ENCODE measurements around the gene ZFHX3. TPM values are rescaled to one million over a fixed set of nuclear protein-coding genes. Genes with fewer than 3 reads are reported as not detected.
A peak's percentile ranks its signal among the peaks of the same experiment; 100 is the strongest.

ZFHX3 gene
- polyA plus RNA-seq, 1 donor from 2014 or later, result 26.4 TPM

GRCh38 chr16:72786606-72787005 lies 261.3 kb downstream of the ZFHX3 start:
- Histone ChIP-seq H4K20me1 (ENCODE audit: insufficient read depth) (no peaks in the 10 kb centered on the region), H3K4me2 (ENCODE audit: low read length) (peak overlapping the region; percentile 38), H3K4me3 (ENCODE audit: low read length) (peak overlapping the region; percentile 59), H3F3A (ENCODE audit: insufficient read depth, low read length, poor library complexity, severe bottlenecking) (peaks cover 10% of the 10 kb centered on the region), H3K36me3 (ENCODE audit: insufficient read depth, low read length) (peaks cover 34% of the 10 kb centered on the region), H3K9me3 (ENCODE audit: low read length) (no peaks in the 10 kb centered on the region), H3K27me3 (ENCODE audit: insufficient read depth, low read depth, low read length) (no peaks in the 10 kb centered on the region), H3K9ac (ENCODE audit: low read length) (peak overlapping the region; percentile 74), H3K79me2 (replicated peaks; ENCODE audit: insufficient read depth, low read length) (peaks cover 91% of the 10 kb centered on the region), H3K27ac (ENCODE audit: low read length) (peak overlapping the region; percentile 93), H3K9me2 (ENCODE audit: insufficient read depth, low read length) (no peaks in the 10 kb centered on the region), H2AFZ (ENCODE audit: low read depth, low read length) (no peak overlapping the region)
- TF ChIP-seq MXI1 (conservative IDR thresholded peaks at IDR 0.05; ENCODE audit: poor library complexity, severe bottlenecking) (no peak), RAD21 (conservative IDR thresholded peaks at IDR 0.05) (no peak), CTCF (IDR thresholded peaks at IDR 0.05; ENCODE audit: poor library complexity, severe bottlenecking) (no peak), POLR2AphosphoS5 (IDR thresholded peaks at IDR 0.05) (no peak), TAF1 (IDR thresholded peaks at IDR 0.05; ENCODE audit: low read depth) (no peak), REST (IDR thresholded peaks at IDR 0.05; ENCODE audit: borderline replicate concordance) (no peak), EZH2 (IDR thresholded peaks at IDR 0.05; ENCODE audit: borderline replicate concordance, insufficient read depth, low read length, poor library complexity, severe bottlenecking) (no peak), SMC3 (conservative IDR thresholded peaks at IDR 0.05; ENCODE audit: poor library complexity) (no peak), EP300 (conservative IDR thresholded peaks at IDR 0.05; ENCODE audit: poor library complexity, severe bottlenecking) (no peak)

- H3K79me2 ChIP-seq (replicated peaks; ENCODE audit: insufficient read depth, low read length), result peaks cover 89% of the 10 kb centered on the region
- no peak overlapping the region for H2AFZ ChIP-seq (ENCODE audit: low read depth, low read length)
- peak overlapping the region; percentile 93 for H3K27ac ChIP-seq (ENCODE audit: low read length)
- H3K27me3 ChIP-seq (ENCODE audit: insufficient read depth, low read depth, low read length), result no peaks in the 10 kb centered on the region
- TF ChIP-seq SMC3 (conservative IDR thresholded peaks at IDR 0.05; ENCODE audit: poor library complexity) (no peak), REST (IDR thresholded peaks at IDR 0.05; ENCODE audit: borderline replicate concordance) (no peak), POLR2AphosphoS5 (IDR thresholded peaks at IDR 0.05) (no peak), RAD21 (conservative IDR thresholded peaks at IDR 0.05) (no peak), CTCF (IDR thresholded peaks at IDR 0.05; ENCODE audit: poor library complexity, severe bottlenecking) (no peak), TAF1 (IDR thresholded peaks at IDR 0.05; ENCODE audit: low read depth) (no peak), EZH2 (IDR thresholded peaks at IDR 0.05; ENCODE audit: borderline replicate concordance, insufficient read depth, low read length, poor library complexity, severe bottlenecking) (no peak)
- peak overlapping the region; percentile 59 for H3K4me3 ChIP-seq (ENCODE audit: low read length)
- H4K20me1 ChIP-seq (ENCODE audit: insufficient read depth), result no peaks in the 10 kb centered on the region
- no peaks in the 10 kb centered on the region for H3K9me3 ChIP-seq (ENCODE audit: low read length)
- H3K4me2 ChIP-seq (ENCODE audit: low read length), result peak overlapping the region; percentile 42
- H3F3A ChIP-seq (ENCODE audit: insufficient read depth, low read length, poor library complexity, severe bottlenecking), result peaks cover 10% of the 10 kb centered on the region
- H3K36me3 ChIP-seq (ENCODE audit: insufficient read depth, low read length), result peaks cover 26% of the 10 kb centered on the region
- H3K9me2 ChIP-seq (ENCODE audit: insufficient read depth, low read length), result no peaks in the 10 kb centered on the region
- H3K9ac ChIP-seq (ENCODE audit: low read length), result peak overlapping the region; percentile 74
Observed at GRCh38 chr16:72785886-72786285, 262.0 kb downstream of the ZFHX3 start.

Measured in neural cell (in vitro differentiated cells).